PC-9 (cell line): ENCODE data around the gene MAST4. TPM values are rescaled to one million over a fixed set of nuclear protein-coding genes. Genes with fewer than 3 reads are reported as not detected.

ENCODE experiments used
- BruUV-seq: library from RNA; stranded (reverse); fragments of 400-500 nt; replicated peaks from 2 replicates; lab custom pipeline; 2021; lab: Mats Ljungman, UMichigan
- CTCF ChIA-PET: fragments of 300-600 bp; sonication (Branson Sonifier 250); formaldehyde crosslinking; loops from one replicate; lab custom pipeline; 2022; ENCODE audit warnings: antibody characterized with exemption; lab: Charles Lee
- POLR2A ChIA-PET: fragments of 300-600 bp; sonication (Branson Sonifier 250); formaldehyde crosslinking; loops from one replicate; lab custom pipeline; 2022; ENCODE audit warnings: antibody characterized with exemption; ENCODE audit not compliant: unreplicated experiment; lab: Charles Lee
- DNase-seq, 2 experiments: peaks; one replicate each; pipeline versions ENCODE4 v3.0.0 to v3.0.0-alpha.2; 2015 to 2022; ENCODE audit warnings: mixed read lengths in 1 of 2
- H2AFZ ChIP-seq: fragments of 200-600 bp; sonication (generic); 2 replicates; pipeline ENCODE4 v1.8.1; 2017; ENCODE audit warnings: antibody characterized with exemption
- H3F3A ChIP-seq: fragments of 200-600 bp; sonication (generic); 2 replicates; pipeline ENCODE4 v1.8.1; 2017; ENCODE audit warnings: antibody characterized with exemption, mild to moderate bottlenecking, low read depth; ENCODE audit not compliant: insufficient read depth
- H3K27ac ChIP-seq: fragments of 200-600 bp; sonication (generic); 2 replicates; pipeline ENCODE4 v1.6.1; 2016; ENCODE audit warnings: mixed run types
- H3K27me3 ChIP-seq: fragments of 200-600 bp; sonication (generic); 2 replicates; pipeline ENCODE4 v1.6.1; 2016; ENCODE audit warnings: low read depth, mixed run types; ENCODE audit not compliant: insufficient read depth
- H3K36me3 ChIP-seq: fragments of 200-600 bp; sonication (generic); 2 replicates; pipeline ENCODE4 v1.6.1; 2016; ENCODE audit warnings: low read depth, mixed run types
- H3K4me1 ChIP-seq: fragments of 200-600 bp; sonication (generic); replicated peaks from 2 replicates; pipeline ENCODE4 v1.6.1; 2016; ENCODE audit warnings: mixed run types; ENCODE audit not compliant: insufficient read depth
- H3K4me2 ChIP-seq: fragments of 200-600 bp; sonication (generic); 2 replicates; pipeline ENCODE4 v1.6.1; 2017; ENCODE audit warnings: mixed run types
- H3K4me3 ChIP-seq: fragments of 200-600 bp; sonication (generic); 2 replicates; pipeline ENCODE4 v1.6.1; 2016; ENCODE audit warnings: mixed run types
- H3K79me2 ChIP-seq: fragments of 200-600 bp; sonication (generic); 2 replicates; pipeline ENCODE4 v1.6.1; 2017; ENCODE audit warnings: low read depth, mixed run types
- H3K9me2 ChIP-seq: fragments of 200-600 bp; sonication (generic); 2 replicates; pipeline ENCODE4 v1.8.1; 2017; ENCODE audit warnings: mild to moderate bottlenecking; ENCODE audit not compliant: insufficient read depth
- H3K9me3 ChIP-seq: fragments of 200-600 bp; sonication (generic); 2 replicates; pipeline ENCODE4 v1.8.1; 2016; ENCODE audit warnings: low read depth; ENCODE audit not compliant: insufficient read depth
- H4K20me1 ChIP-seq: fragments of 200-600 bp; sonication (generic); 2 replicates; pipeline ENCODE4 v1.8.1; 2017; ENCODE audit not compliant: insufficient read depth
- CTCF ChIP-seq: fragments of 200-600 bp; sonication (generic); conservative IDR thresholded peaks from 2 replicates; pipeline ENCODE4 v1.6.1; 2017; ENCODE audit warnings: mixed run types, antibody characterized with exemption, mild to moderate bottlenecking, moderate library complexity
- EZH2 ChIP-seq: fragments of 200-600 bp; sonication (generic); IDR thresholded peaks from 2 replicates; pipeline ENCODE4 v1.8.0; 2017; ENCODE audit warnings: antibody characterized with exemption, low read depth
- intact Hi-C: fragments of 100-400 bp; cut with micrococcal nuclease; formaldehyde crosslinking; loops from one replicate; pipeline ENCODE4 v1.10.0; 2022; ENCODE audit not compliant: unreplicated experiment
- total RNA-seq: library from RNA; stranded (reverse); gene quantifications from 2 replicates; pipeline ENCODE4 v1.2.3, GENCODE V29; 2021

The MAST4 gene
- total RNA-seq, 1 experiment from 2014 or later = 19.3 TPM

GRCh38 chr5:66701244-66701643 lies 105.1 kb downstream of the MAST4 start:
- no peak for DNase-seq
- H3K27ac ChIP-seq = no peak overlapping the region
- no peaks in the 10 kb centered on the region for H3K79me2 ChIP-seq
- no peak overlapping the region for H3K4me3 ChIP-seq
- BruUV-seq = no TSS peak
- H4K20me1 ChIP-seq = no peaks in the 10 kb centered on the region
- CTCF ChIA-PET = no interaction called here
- intact Hi-C loops = no loop called here
- no peaks in the 10 kb centered on the region for H3K4me1 ChIP-seq
- H3K4me2 ChIP-seq = no peak overlapping the region
- no peaks in the 10 kb centered on the region for H3K9me3 ChIP-seq
- H3K9me2 ChIP-seq = no peaks in the 10 kb centered on the region
- POLR2A ChIA-PET = no interaction called here
- H3K27me3 ChIP-seq = 0 out of 2 replicates have a peak, but pooled peaks cover 9% of the 10 kb centered on the region
- no peak for TF ChIP-seq EZH2
- no peaks in the 10 kb centered on the region for H3F3A ChIP-seq
- H2AFZ ChIP-seq = no peak overlapping the region
- H3K36me3 ChIP-seq = no peaks in the 10 kb centered on the region

GRCh38 chr5:66702426-66702825 lies 106.2 kb downstream of the MAST4 start:
- no peaks in the 10 kb centered on the region for H3K9me2 ChIP-seq
- H4K20me1 ChIP-seq = no peaks in the 10 kb centered on the region
- H3K4me1 ChIP-seq = no peaks in the 10 kb centered on the region
- ChIA-PET CTCF (no interaction called here), POLR2A (no interaction called here)
- 0 out of 2 replicates have a peak, but pooled peaks cover 9% of the 10 kb centered on the region for H3K27me3 ChIP-seq
- no peak overlapping the region for H2AFZ ChIP-seq
- H3K9me3 ChIP-seq = no peaks in the 10 kb centered on the region
- H3K79me2 ChIP-seq = no peaks in the 10 kb centered on the region
- no peak overlapping the region for H3K4me2 ChIP-seq
- DNase-seq = no peak
- H3K36me3 ChIP-seq = no peaks in the 10 kb centered on the region
- no peak overlapping the region for H3K4me3 ChIP-seq
- intact Hi-C loops = no loop called here
- no peak overlapping the region for H3K27ac ChIP-seq
- TF ChIP-seq CTCF = no peak
- TF ChIP-seq EZH2 = no peak
- no peaks in the 10 kb centered on the region for H3F3A ChIP-seq
- no TSS peak for BruUV-seq

- no peaks in the 10 kb centered on the region for H3K9me2 ChIP-seq
- ChIA-PET POLR2A (interaction anchor here (0.7 kb wide), 1 partner anchor 1083 kb away, joined by 9 read pairs; no protein-coding TSS in a partner anchor), CTCF (no interaction called here)
- H3F3A ChIP-seq = no peaks in the 10 kb centered on the region
- TF ChIP-seq EZH2 (no peak), CTCF (no peak)
- H2AFZ ChIP-seq = no peak overlapping the region
- H3K4me2 ChIP-seq = no peak overlapping the region
- no peak for DNase-seq
- H4K20me1 ChIP-seq = no peaks in the 10 kb centered on the region
- no peaks in the 10 kb centered on the region for H3K9me3 ChIP-seq
- no peak overlapping the region for H3K27ac ChIP-seq
- no peaks in the 10 kb centered on the region for H3K36me3 ChIP-seq
- H3K79me2 ChIP-seq = no peaks in the 10 kb centered on the region
- intact Hi-C loops = no loop called here
- no TSS peak for BruUV-seq
- H3K4me3 ChIP-seq = no peak overlapping the region
- H3K4me1 ChIP-seq = no peaks in the 10 kb centered on the region
- 0 out of 2 replicates have a peak, but pooled peaks cover 13% of the 10 kb centered on the region for H3K27me3 ChIP-seq
Observed at GRCh38 chr5:66704790-66705425, 108.7 kb downstream of the MAST4 start.
